IMR-90 (cell line): Measurements from ENCODE around the gene NDST3. TPM values are rescaled to one million over a fixed set of nuclear protein-coding genes. Genes with fewer than 3 reads are reported as not detected.

Source experiments
- ATAC-seq: fragments of 200-7000 bp; cut with Tn5 transposase; 2 replicates; pipeline ENCODE4 v1.9.1; 2020; ENCODE audit warnings: low read depth, mild to moderate bottlenecking, moderate library complexity
- BruUV-seq: library from RNA; stranded (reverse); fragments of 400-500 nt; replicated peaks from 2 replicates; lab custom pipeline; 2021; lab: Mats Ljungman, UMichigan
- CTCF ChIA-PET: fragments of 300-600 bp; formaldehyde crosslinking; extraction: SDS; loops from one replicate; lab custom pipeline; 2021; ENCODE audit warnings: antibody characterized with exemption; lab: Yijun Ruan, JAX
- POLR2A ChIA-PET: fragments of 300-600 bp; sonication (Branson Sonifier 250); formaldehyde crosslinking; loops from one replicate; lab custom pipeline; 2022; ENCODE audit warnings: antibody characterized with exemption; ENCODE audit not compliant: unreplicated experiment; lab: Charles Lee
- DNase-seq: peaks from one replicate; pipeline ENCODE4 v3.0.0; 2013
- H2AFZ ChIP-seq: replicated peaks from 2 replicates; pipeline ENCODE3; 2013; ENCODE audit warnings: low read length, mild to moderate bottlenecking; ENCODE audit not compliant: poor library complexity
- H2AK5ac ChIP-seq: 2 replicates; pipeline ENCODE4 v1.6.1; 2013; ENCODE audit warnings: low read depth, low read length, inconsistent platforms
- H2AK9ac ChIP-seq: replicated peaks from 2 replicates; pipeline ENCODE3; 2013; ENCODE audit warnings: mild to moderate bottlenecking, low read depth, low read length, moderate library complexity; ENCODE audit not compliant: poor library complexity
- H2BK120ac ChIP-seq: 2 replicates; pipeline ENCODE4 v1.6.1; 2013; ENCODE audit warnings: low read depth, low read length, inconsistent platforms
- H2BK15ac ChIP-seq: 3 replicates; pipeline ENCODE4 v1.6.1; 2013; ENCODE audit warnings: low read depth, low read length, inconsistent platforms
- H2BK20ac ChIP-seq: 2 replicates; pipeline ENCODE4 v1.6.1; 2013; ENCODE audit warnings: low read depth, mild to moderate bottlenecking, inconsistent platforms, low read length, moderate library complexity
- H2BK5ac ChIP-seq: 2 replicates; pipeline ENCODE4 v1.6.1; 2013; ENCODE audit warnings: mild to moderate bottlenecking, low read depth, low read length, inconsistent platforms; ENCODE audit not compliant: poor library complexity, severe bottlenecking
- H3K14ac ChIP-seq: replicated peaks from 2 replicates; pipeline ENCODE4 v1.6.1; 2013; ENCODE audit warnings: low read depth, low read length, inconsistent platforms
- H3K18ac ChIP-seq: 2 replicates; pipeline ENCODE4 v1.6.1; 2013; ENCODE audit warnings: low read depth, low read length, control low read depth
- H3K23ac ChIP-seq: 2 replicates; pipeline ENCODE4 v1.6.1; 2013; ENCODE audit warnings: low read depth, low read length, inconsistent platforms
- H3K27ac ChIP-seq: 2 replicates; pipeline ENCODE4 v1.5.1; 2013; ENCODE audit warnings: mild to moderate bottlenecking, control low read depth, low read length; ENCODE audit not compliant: insufficient read depth
- H3K27me3 ChIP-seq: 2 replicates; pipeline ENCODE4 v1.6.1; 2013; ENCODE audit warnings: low read length; ENCODE audit not compliant: control insufficient read depth, insufficient read depth
- H3K36me3 ChIP-seq: 2 replicates; pipeline ENCODE4 v1.6.1; 2013; ENCODE audit warnings: low read length, mixed read lengths; ENCODE audit not compliant: control insufficient read depth, insufficient read depth
- H3K4ac ChIP-seq: 2 replicates; pipeline ENCODE4 v1.6.1; 2013; ENCODE audit warnings: low read depth, low read length, inconsistent platforms
- H3K4me1 ChIP-seq: 2 replicates; pipeline ENCODE4 v1.6.1; 2013; ENCODE audit warnings: low read length, mixed read lengths; ENCODE audit not compliant: control insufficient read depth, insufficient read depth
- H3K4me2 ChIP-seq: 2 replicates; pipeline ENCODE4 v1.6.1; 2013; ENCODE audit warnings: low read depth, mild to moderate bottlenecking, control low read depth, low read length, moderate library complexity
- H3K4me3 ChIP-seq: 2 replicates; pipeline ENCODE4 v1.5.1; 2013; ENCODE audit warnings: low read depth, mild to moderate bottlenecking, control low read depth, low read length, moderate library complexity; ENCODE audit not compliant: insufficient read depth
- H3K56ac ChIP-seq: 2 replicates; pipeline ENCODE4 v1.6.1; 2013; ENCODE audit warnings: low read length, inconsistent platforms; ENCODE audit not compliant: insufficient read depth; ENCODE audit errors: extremely low read depth
- H3K79me1 ChIP-seq, 2 experiments: 2 replicates each; pipeline ENCODE4 v1.6.1; 2013; ENCODE audit warnings: low read length in 2 of 2, inconsistent platforms in 1 of 2, low read depth in 1 of 2
- H3K9ac ChIP-seq: 2 replicates; pipeline ENCODE4 v1.6.1; 2013; ENCODE audit warnings: low read depth, low read length, control low read depth
- H3K9me1 ChIP-seq: 2 replicates; pipeline ENCODE4 v1.6.1; 2013; ENCODE audit warnings: low read length, inconsistent platforms; ENCODE audit not compliant: insufficient read depth
- H3K9me3 ChIP-seq: 2 replicates; pipeline ENCODE4 v1.6.1; 2013; ENCODE audit warnings: low read length; ENCODE audit not compliant: control insufficient read depth, insufficient read depth
- H4K20me1 ChIP-seq: 2 replicates; pipeline ENCODE4 v1.6.1; 2013; ENCODE audit warnings: low read length, inconsistent platforms; ENCODE audit not compliant: insufficient read depth
- H4K5ac ChIP-seq: 2 replicates; pipeline ENCODE4 v1.6.1; 2013; ENCODE audit warnings: mild to moderate bottlenecking, low read depth, low read length, control low read depth
- H4K8ac ChIP-seq, 2 experiments: 2 replicates each; pipeline ENCODE4 v1.6.1; 2013; ENCODE audit warnings: low read depth in 2 of 2, low read length in 2 of 2, control low read depth in 1 of 2, inconsistent platforms in 1 of 2
- H4K91ac ChIP-seq: 2 replicates; pipeline ENCODE4 v1.6.1; 2013; ENCODE audit warnings: low read depth, low read length, inconsistent platforms; ENCODE audit not compliant: insufficient read depth
- BHLHE40 ChIP-seq: fragments of 150-350 bp; IDR thresholded peaks from 2 replicates; pipeline ENCODE4 v1.6.1; 2016; ENCODE audit warnings: mild to moderate bottlenecking, low read depth, low read length
- CEBPB ChIP-seq: IDR thresholded peaks from 2 replicates; pipeline ENCODE4 v1.6.1; 2012; ENCODE audit warnings: low read depth, low read length, improper control_type of control experiment
- CHD1 ChIP-seq: IDR thresholded peaks from 2 replicates; pipeline ENCODE4 v1.6.1; 2012; ENCODE audit warnings: low read depth, low read length, improper control_type of control experiment
- FOS ChIP-seq: fragments of 150-350 bp; IDR thresholded peaks from 2 replicates; pipeline ENCODE4 v1.6.1; 2016; ENCODE audit warnings: low read depth, low read length
- MAFK ChIP-seq: IDR thresholded peaks from 2 replicates; pipeline ENCODE4 v1.6.1; 2012; ENCODE audit warnings: low read depth, low read length, improper control_type of control experiment
- MAZ ChIP-seq: IDR thresholded peaks from 2 replicates; pipeline ENCODE4 v1.6.1; 2012; ENCODE audit warnings: low read depth, mild to moderate bottlenecking, low read length, improper control_type of control experiment, moderate library complexity, borderline replicate concordance
- MXI1 ChIP-seq: IDR thresholded peaks from 2 replicates; pipeline ENCODE4 v1.6.1; 2012; ENCODE audit warnings: low read depth, mild to moderate bottlenecking, low read length, moderate library complexity, borderline replicate concordance
- NFE2L2 ChIP-seq: fragments of 150-350 bp; IDR thresholded peaks from 2 replicates; pipeline ENCODE4 v1.6.1; 2016; ENCODE audit warnings: low read depth, mild to moderate bottlenecking, low read length
- POLR2A ChIP-seq: IDR thresholded peaks from 2 replicates; pipeline ENCODE4 v1.6.1; 2012; ENCODE audit warnings: mild to moderate bottlenecking, low read depth, low read length
- RAD21 ChIP-seq: IDR thresholded peaks from 2 replicates; pipeline ENCODE4 v1.6.1; 2012; ENCODE audit warnings: low read length, improper control_type of control experiment
- RCOR1 ChIP-seq: IDR thresholded peaks from 2 replicates; pipeline ENCODE4 v1.6.1; 2012; ENCODE audit warnings: mild to moderate bottlenecking, low read length, improper control_type of control experiment; ENCODE audit not compliant: insufficient replicate concordance
- RFX5 ChIP-seq: IDR thresholded peaks from 2 replicates; pipeline ENCODE4 v1.8.0; 2012; ENCODE audit warnings: low read depth, mild to moderate bottlenecking, low read length, moderate library complexity
- WGBS, 2 experiments: methylation state at CpG; one replicate each; pipeline versions ENCODE4 v1.1.5 to v1.1.7; 2013; ENCODE audit warnings: missing lambda C conversion rate in 2 of 2; ENCODE audit not compliant: insufficient read length in 1 of 2; ENCODE audit errors: extremely low coverage in 2 of 2; 5-methylcytosine and 5-hydroxymethylcytosine counted together
- dilution Hi-C: fragments of 300-500 bp; cut with HindIII; formaldehyde crosslinking; loops from one replicate; pipeline ENCODE4 v1.14.3; 2018; ENCODE audit warnings: low sequenced_read_pairs; ENCODE audit not compliant: unreplicated experiment
- in situ Hi-C: fragments of 300-500 bp; cut with MboI; formaldehyde crosslinking; loops from 3 replicates; pipeline ENCODE4 v1.14.3; 2019; ENCODE audit warnings: low sequenced_read_pairs, inconsistent platforms, mixed read lengths
- intact Hi-C: fragments of 100-400 bp; cut with micrococcal nuclease; formaldehyde crosslinking; loops from 2 replicates; pipeline ENCODE4 v1.10.0; 2022
- polyA plus RNA-seq, 3 experiments: library from polyadenylated mRNA; depleted of rRNA; stranded (reverse); fragments of >200 nt; gene quantifications; 2 replicates each; pipeline ENCODE4 v1.2.3, GENCODE V29; 2012; ENCODE audit warnings: low replicate concordance in 1 of 3
- total RNA-seq: library from RNA; depleted of rRNA; stranded (reverse); fragments of >200 nt; gene quantifications from 2 replicates; pipeline ENCODE4 v1.2.3, GENCODE V29; 2012
- TF ChIP-seq, protein P1 (sequence below): fragments of 150-350 bp; IDR thresholded peaks from 2 replicates; pipeline ENCODE4 v1.6.1; 2016; ENCODE audit warnings: low read depth, mild to moderate bottlenecking, low read length, moderate library complexity, borderline replicate concordance
- TF ChIP-seq, protein P2 (sequence below): conservative IDR thresholded peaks from 2 replicates; pipeline ENCODE4 v1.5.1; 2012; ENCODE audit warnings: mild to moderate bottlenecking, low read depth, low read length, improper control_type of control experiment
- TF ChIP-seq, protein P3 (sequence below): fragments of 150-350 bp; IDR thresholded peaks from 2 replicates; pipeline ENCODE4 v1.6.1; 2017; ENCODE audit warnings: mild to moderate bottlenecking, antibody characterized with exemption, low read length, low read depth

Gene NDST3
- total and polyA plus RNA-seq, 2 of the 4 experiments (the other 2 are of a cell fraction), result 0.10 to 0.18 TPM

DNA sequence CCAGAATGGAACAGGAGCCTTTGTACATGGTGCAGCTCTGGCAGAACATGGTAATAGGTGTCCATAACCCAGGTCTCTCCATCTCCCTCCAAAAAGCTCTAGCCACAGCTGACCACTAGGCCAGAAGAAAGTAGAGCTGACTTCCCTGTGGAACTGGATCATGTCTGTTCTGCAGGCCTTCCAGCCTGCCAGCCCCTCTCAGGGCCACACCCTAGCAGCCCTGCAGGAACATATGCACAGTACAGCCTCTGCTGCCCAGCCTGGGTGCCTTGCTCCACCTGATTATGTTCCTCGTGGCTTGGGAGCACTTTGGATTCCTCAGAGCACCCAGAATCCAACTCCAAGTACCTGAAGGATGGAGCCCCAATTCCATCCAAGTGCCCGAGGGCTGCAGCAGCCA is 12.0 kb downstream of the NDST3 start (continued):
- no peak for TF ChIP-seq MAFK

- no peak overlapping the region for H2AFZ ChIP-seq
- no peak overlapping the region for H3K14ac ChIP-seq
- intact Hi-C loops, result no loop called here
- no peak for DNase-seq
- no peak overlapping the region for H3K27ac ChIP-seq
- no peak overlapping the region for H4K8ac ChIP-seq
- no peaks in the 10 kb centered on the region for H3K27me3 ChIP-seq
- no peak overlapping the region for H3K23ac ChIP-seq
- ChIA-PET POLR2A (no interaction called here), CTCF (no interaction called here)
- ATAC-seq, result no peak
- no peak overlapping the region for H2AK9ac ChIP-seq
- no peaks in the 10 kb centered on the region for H3K79me1 ChIP-seq
- no peak overlapping the region for H2BK5ac ChIP-seq
- in situ Hi-C loops, result loop anchor here (25.0 kb wide), 1 partner anchor 910 kb away; no protein-coding TSS in a partner anchor
- no peaks in the 10 kb centered on the region for H3K4me1 ChIP-seq
- no peaks in the 10 kb centered on the region for H4K20me1 ChIP-seq
- H2BK15ac ChIP-seq, result no peak overlapping the region
- H2AK5ac ChIP-seq, result no peak overlapping the region
- no peak overlapping the region for H4K91ac ChIP-seq
- BruUV-seq, result no TSS peak
- dilution Hi-C loops, result no loop called here
- H3K9me1 ChIP-seq, result no peaks in the 10 kb centered on the region
- H3K18ac ChIP-seq, result no peak overlapping the region
- H2BK20ac ChIP-seq, result no peak overlapping the region
- no CpG with 5 or more reads among the region's 3 CpGs for WGBS, 2 experiments
- no peak overlapping the region for H3K56ac ChIP-seq
- no peak overlapping the region for H3K9ac ChIP-seq
- no peak overlapping the region for H3K4me3 ChIP-seq
- H3K36me3 ChIP-seq, result no peaks in the 10 kb centered on the region
- no peak overlapping the region for H4K5ac ChIP-seq
- no peaks in the 10 kb centered on the region for H3K9me3 ChIP-seq
- H3K4me2 ChIP-seq, result no peak overlapping the region
- H3K4ac ChIP-seq, result no peak overlapping the region
- no peak overlapping the region for H2BK120ac ChIP-seq
- TF ChIP-seq NFE2L2, result no peak
- TF ChIP-seq MAFK, result no peak
- no peak for TF ChIP-seq FOS
- TF ChIP-seq CHD1, result no peak
- TF ChIP-seq, protein P1, sequence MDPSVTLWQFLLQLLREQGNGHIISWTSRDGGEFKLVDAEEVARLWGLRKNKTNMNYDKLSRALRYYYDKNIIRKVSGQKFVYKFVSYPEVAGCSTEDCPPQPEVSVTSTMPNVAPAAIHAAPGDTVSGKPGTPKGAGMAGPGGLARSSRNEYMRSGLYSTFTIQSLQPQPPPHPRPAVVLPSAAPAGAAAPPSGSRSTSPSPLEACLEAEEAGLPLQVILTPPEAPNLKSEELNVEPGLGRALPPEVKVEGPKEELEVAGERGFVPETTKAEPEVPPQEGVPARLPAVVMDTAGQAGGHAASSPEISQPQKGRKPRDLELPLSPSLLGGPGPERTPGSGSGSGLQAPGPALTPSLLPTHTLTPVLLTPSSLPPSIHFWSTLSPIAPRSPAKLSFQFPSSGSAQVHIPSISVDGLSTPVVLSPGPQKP, result no peak
- TF ChIP-seq POLR2A, result no peak
- TF ChIP-seq RFX5, result no peak
- TF ChIP-seq, protein P2, sequence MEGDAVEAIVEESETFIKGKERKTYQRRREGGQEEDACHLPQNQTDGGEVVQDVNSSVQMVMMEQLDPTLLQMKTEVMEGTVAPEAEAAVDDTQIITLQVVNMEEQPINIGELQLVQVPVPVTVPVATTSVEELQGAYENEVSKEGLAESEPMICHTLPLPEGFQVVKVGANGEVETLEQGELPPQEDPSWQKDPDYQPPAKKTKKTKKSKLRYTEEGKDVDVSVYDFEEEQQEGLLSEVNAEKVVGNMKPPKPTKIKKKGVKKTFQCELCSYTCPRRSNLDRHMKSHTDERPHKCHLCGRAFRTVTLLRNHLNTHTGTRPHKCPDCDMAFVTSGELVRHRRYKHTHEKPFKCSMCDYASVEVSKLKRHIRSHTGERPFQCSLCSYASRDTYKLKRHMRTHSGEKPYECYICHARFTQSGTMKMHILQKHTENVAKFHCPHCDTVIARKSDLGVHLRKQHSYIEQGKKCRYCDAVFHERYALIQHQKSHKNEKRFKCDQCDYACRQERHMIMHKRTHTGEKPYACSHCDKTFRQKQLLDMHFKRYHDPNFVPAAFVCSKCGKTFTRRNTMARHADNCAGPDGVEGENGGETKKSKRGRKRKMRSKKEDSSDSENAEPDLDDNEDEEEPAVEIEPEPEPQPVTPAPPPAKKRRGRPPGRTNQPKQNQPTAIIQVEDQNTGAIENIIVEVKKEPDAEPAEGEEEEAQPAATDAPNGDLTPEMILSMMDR, result no peak
- no peak for TF ChIP-seq MAZ
- TF ChIP-seq MXI1, result no peak
- TF ChIP-seq BHLHE40, result no peak
- TF ChIP-seq CEBPB, result no peak
- TF ChIP-seq RAD21, result no peak
- TF ChIP-seq RCOR1, result no peak
- TF ChIP-seq, protein P3, sequence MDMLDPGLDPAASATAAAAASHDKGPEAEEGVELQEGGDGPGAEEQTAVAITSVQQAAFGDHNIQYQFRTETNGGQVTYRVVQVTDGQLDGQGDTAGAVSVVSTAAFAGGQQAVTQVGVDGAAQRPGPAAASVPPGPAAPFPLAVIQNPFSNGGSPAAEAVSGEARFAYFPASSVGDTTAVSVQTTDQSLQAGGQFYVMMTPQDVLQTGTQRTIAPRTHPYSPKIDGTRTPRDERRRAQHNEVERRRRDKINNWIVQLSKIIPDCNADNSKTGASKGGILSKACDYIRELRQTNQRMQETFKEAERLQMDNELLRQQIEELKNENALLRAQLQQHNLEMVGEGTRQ, result no peak
Observed at GRCh38 chr4:118047043-118047442, 12.8 kb downstream of the NDST3 start.
